ENCODE results near the gene CAPN9.

DNA sequence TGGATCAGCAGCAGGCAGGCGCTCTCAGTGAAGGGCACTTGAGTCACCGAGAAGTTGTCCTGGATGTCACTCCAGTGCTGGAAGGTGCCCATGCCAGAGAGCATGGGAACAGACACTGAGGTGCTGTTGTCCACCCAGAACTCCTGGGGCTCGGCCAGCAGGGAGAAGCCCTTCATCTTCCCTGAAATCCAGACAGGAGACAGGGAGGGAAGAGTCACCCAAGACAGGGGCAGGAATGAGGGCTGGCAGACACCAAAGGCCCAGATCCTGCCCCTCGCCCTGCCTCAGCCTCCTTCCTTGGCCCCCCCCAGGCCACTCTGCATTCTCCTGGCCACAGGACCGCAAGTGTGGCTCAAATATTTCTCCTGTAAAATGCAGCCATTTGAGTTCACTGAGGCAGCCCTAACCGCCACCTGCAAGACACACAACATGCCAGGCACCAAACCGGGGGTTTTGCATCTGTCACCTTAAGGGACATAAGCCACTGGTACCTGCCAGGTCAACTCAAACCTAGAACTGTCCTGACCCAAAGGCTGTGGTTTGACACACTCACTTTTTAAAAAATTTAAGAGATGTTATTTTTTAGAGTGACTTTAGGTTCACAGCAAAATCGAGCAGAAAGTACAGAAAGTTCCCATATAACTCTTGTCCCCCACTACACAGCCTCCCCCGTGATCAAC, 41.0 kb upstream of the CAPN9 start:
- TF ChIP-seq EZH2 (IDR thresholded peaks at IDR 0.05; ENCODE audit: borderline replicate concordance, low read depth, low read length, severe bottlenecking) = no peak
- TF ChIP-seq POLR2A (IDR thresholded peaks at IDR 0.05; ENCODE audit: low read depth, low read length) = no peak
- no peak for TF ChIP-seq CTCF (IDR thresholded peaks at IDR 0.05; ENCODE audit: extremely low read depth in 1 of 2, insufficient read depth in 1 of 2, low read depth in 1 of 2, low read length in 2 of 2)
